ENCODE results near the gene FBXO41. TPM values are rescaled to one million over a fixed set of nuclear protein-coding genes. Genes with fewer than 3 reads are reported as not detected.

FBXO41 gene
- total RNA-seq, 1 experiment from 2014 or later = 6.5 TPM

GRCh38 chr2:73212098-73212447 lies 72.2 kb downstream of the FBXO41 start:
- intact Hi-C loops (cut with micrococcal nuclease; ENCODE audit: unreplicated experiment) (no loop called here), in situ Hi-C loops (cut with HindIII; ENCODE audit: low pct_unique_long_range_greater_than_20kb, low sequenced_read_pairs) (no loop called here)
- TF ChIP-seq, protein P1, sequence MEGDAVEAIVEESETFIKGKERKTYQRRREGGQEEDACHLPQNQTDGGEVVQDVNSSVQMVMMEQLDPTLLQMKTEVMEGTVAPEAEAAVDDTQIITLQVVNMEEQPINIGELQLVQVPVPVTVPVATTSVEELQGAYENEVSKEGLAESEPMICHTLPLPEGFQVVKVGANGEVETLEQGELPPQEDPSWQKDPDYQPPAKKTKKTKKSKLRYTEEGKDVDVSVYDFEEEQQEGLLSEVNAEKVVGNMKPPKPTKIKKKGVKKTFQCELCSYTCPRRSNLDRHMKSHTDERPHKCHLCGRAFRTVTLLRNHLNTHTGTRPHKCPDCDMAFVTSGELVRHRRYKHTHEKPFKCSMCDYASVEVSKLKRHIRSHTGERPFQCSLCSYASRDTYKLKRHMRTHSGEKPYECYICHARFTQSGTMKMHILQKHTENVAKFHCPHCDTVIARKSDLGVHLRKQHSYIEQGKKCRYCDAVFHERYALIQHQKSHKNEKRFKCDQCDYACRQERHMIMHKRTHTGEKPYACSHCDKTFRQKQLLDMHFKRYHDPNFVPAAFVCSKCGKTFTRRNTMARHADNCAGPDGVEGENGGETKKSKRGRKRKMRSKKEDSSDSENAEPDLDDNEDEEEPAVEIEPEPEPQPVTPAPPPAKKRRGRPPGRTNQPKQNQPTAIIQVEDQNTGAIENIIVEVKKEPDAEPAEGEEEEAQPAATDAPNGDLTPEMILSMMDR (IDR thresholded peaks at IDR 0.05) = no peak
- TF ChIP-seq SIN3A (IDR thresholded peaks at IDR 0.05; ENCODE audit: borderline replicate concordance, insufficient read depth, low read depth, low read length) (no peak), POLR2AphosphoS5 (IDR thresholded peaks at IDR 0.05; ENCODE audit: low read depth, low read length) (no peak), TCF7L2 (IDR thresholded peaks at IDR 0.05; ENCODE audit: low read depth, low read length) (no peak)
- TF ChIP-seq, protein P2, sequence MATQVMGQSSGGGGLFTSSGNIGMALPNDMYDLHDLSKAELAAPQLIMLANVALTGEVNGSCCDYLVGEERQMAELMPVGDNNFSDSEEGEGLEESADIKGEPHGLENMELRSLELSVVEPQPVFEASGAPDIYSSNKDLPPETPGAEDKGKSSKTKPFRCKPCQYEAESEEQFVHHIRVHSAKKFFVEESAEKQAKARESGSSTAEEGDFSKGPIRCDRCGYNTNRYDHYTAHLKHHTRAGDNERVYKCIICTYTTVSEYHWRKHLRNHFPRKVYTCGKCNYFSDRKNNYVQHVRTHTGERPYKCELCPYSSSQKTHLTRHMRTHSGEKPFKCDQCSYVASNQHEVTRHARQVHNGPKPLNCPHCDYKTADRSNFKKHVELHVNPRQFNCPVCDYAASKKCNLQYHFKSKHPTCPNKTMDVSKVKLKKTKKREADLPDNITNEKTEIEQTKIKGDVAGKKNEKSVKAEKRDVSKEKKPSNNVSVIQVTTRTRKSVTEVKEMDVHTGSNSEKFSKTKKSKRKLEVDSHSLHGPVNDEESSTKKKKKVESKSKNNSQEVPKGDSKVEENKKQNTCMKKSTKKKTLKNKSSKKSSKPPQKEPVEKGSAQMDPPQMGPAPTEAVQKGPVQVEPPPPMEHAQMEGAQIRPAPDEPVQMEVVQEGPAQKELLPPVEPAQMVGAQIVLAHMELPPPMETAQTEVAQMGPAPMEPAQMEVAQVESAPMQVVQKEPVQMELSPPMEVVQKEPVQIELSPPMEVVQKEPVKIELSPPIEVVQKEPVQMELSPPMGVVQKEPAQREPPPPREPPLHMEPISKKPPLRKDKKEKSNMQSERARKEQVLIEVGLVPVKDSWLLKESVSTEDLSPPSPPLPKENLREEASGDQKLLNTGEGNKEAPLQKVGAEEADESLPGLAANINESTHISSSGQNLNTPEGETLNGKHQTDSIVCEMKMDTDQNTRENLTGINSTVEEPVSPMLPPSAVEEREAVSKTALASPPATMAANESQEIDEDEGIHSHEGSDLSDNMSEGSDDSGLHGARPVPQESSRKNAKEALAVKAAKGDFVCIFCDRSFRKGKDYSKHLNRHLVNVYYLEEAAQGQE (IDR thresholded peaks at IDR 0.05; ENCODE audit: insufficient read depth in 1 of 2, low read depth in 2 of 2, low read length in 1 of 2) = no peak
- Histone ChIP-seq H3K4me1 (ENCODE audit: control insufficient read depth, insufficient read depth, low read length) (peaks cover 6% of the 10 kb centered on the region; the same call in 1 of the 2 replicates), H3K27me3 (ENCODE audit: control insufficient read depth, insufficient read depth, low read length) (no peaks in the 10 kb centered on the region), H3K36me3 (ENCODE audit: control insufficient read depth, insufficient read depth, low read length) (no peaks in the 10 kb centered on the region; the same call in 1 of the 2 replicates), H3K4me3 (ENCODE audit: low read depth in 2 of 2, low read length in 2 of 2) (no peak overlapping the region), H3K27ac (ENCODE audit: low read length) (no peak overlapping the region), H3K9me3 (ENCODE audit: control insufficient read depth, insufficient read depth, low read depth, low read length) (no peaks in the 10 kb centered on the region)
- CTCF ChIA-PET = interaction anchor here (0.5 to 1.9 kb wide), 9 partner anchors 17 to 127 kb away, joined by 3 to 36 read pairs (median 4); partner anchors contain the start of gene PRADC1
- BruUV-seq (replicated peaks) = no TSS peak
- DNase-seq (ENCODE audit: low read depth, low spot score) (no peak), ATAC-seq (no peak)
- POLR2A ChIA-PET = interaction anchor here (0.6 kb wide), 1 partner anchor 193 kb away, joined by 15 read pairs; no protein-coding TSS in a partner anchor

DNA sequence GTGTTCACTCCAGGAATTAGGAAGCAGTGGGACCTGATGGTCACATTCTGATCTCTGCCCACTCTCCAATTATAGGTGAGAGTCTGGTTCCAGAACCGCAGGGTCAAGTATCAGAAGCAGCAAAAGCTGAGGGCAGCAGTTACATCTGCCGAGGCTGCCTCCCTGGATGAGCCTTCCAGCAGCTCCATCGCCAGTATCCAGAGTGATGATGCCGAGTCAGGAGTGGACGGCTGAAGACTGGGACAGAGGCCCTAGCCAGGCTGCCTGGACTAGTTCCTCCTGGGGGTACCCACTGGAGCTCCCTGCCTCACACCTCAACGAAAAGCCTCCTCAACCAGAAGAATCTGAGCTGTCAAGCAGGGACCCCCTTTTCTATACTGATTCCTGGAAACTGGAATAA lies 73.6 kb downstream of the FBXO41 start:
- no peak for ATAC-seq
- intact Hi-C loops (cut with micrococcal nuclease; ENCODE audit: unreplicated experiment) (no loop called here), in situ Hi-C loops (cut with HindIII; ENCODE audit: low pct_unique_long_range_greater_than_20kb, low sequenced_read_pairs) (no loop called here)

More for the DNA sequence above, 73.6 kb downstream of the FBXO41 start:
- no peaks in the 10 kb centered on the region for H3K9me3 ChIP-seq (ENCODE audit: control insufficient read depth, insufficient read depth, low read depth, low read length)
- CTCF ChIA-PET = no interaction called here
- no peaks in the 10 kb centered on the region for H3K27me3 ChIP-seq (ENCODE audit: control insufficient read depth, insufficient read depth, low read length)
- POLR2A ChIA-PET = no interaction called here
- no TSS peak for BruUV-seq (replicated peaks)
- no peaks in the 10 kb centered on the region; the same call in 1 of the 2 replicates for H3K36me3 ChIP-seq (ENCODE audit: control insufficient read depth, insufficient read depth, low read length)
- no peak for DNase-seq (ENCODE audit: low read depth, low spot score)
- TF ChIP-seq, protein P1 (IDR thresholded peaks at IDR 0.05) = no peak
- no peak for TF ChIP-seq POLR2AphosphoS5 (IDR thresholded peaks at IDR 0.05; ENCODE audit: low read depth, low read length)
- no peak overlapping the region for H3K4me3 ChIP-seq (ENCODE audit: low read depth in 2 of 2, low read length in 2 of 2)
- no peak overlapping the region for H3K27ac ChIP-seq (ENCODE audit: low read length)
- peaks cover 6% of the 10 kb centered on the region; the same call in 1 of the 2 replicates for H3K4me1 ChIP-seq (ENCODE audit: control insufficient read depth, insufficient read depth, low read length)
